ENCODE measurements around the gene LRRFIP1.

The LRRFIP1 gene

DNA sequence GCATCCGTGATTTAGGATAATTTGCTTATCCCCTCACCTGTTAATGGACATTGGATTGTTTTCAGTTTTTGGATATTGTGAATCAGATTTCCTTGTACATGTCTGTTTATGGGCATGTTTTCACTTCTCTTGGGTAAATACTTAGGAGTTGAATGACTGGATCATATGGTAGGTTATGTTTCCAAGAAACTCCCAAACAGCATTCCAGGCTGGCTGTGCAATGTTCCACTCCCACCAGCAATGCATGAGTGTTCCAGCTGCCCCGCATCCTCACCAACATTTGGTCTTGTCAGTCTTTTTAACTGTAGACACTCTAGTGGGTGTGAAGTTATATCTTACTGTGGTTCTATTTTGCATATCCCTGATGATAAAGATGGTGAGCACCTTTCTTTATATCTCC lies 8.9 kb upstream of the LRRFIP1 start:
- no peak for DNase-seq (ENCODE audit: low spot score)

- DNase-seq (ENCODE audit: low spot score): no peak
Measured at GRCh38 chr2:237623428-237624403, 3.7 kb upstream of the LRRFIP1 start.

GRCh38 chr2:237624565-237624964 lies 2.8 kb upstream of the LRRFIP1 start:
- no peak for DNase-seq (ENCODE audit: low spot score)

GRCh38 chr2:237625216-237625705 lies 2.1 kb upstream of the LRRFIP1 start:
- no peak for DNase-seq (ENCODE audit: low spot score)

GRCh38 chr2:237625777-237626176 lies 1.6 kb upstream of the LRRFIP1 start:
- DNase-seq (ENCODE audit: low spot score): no peak

DNA sequence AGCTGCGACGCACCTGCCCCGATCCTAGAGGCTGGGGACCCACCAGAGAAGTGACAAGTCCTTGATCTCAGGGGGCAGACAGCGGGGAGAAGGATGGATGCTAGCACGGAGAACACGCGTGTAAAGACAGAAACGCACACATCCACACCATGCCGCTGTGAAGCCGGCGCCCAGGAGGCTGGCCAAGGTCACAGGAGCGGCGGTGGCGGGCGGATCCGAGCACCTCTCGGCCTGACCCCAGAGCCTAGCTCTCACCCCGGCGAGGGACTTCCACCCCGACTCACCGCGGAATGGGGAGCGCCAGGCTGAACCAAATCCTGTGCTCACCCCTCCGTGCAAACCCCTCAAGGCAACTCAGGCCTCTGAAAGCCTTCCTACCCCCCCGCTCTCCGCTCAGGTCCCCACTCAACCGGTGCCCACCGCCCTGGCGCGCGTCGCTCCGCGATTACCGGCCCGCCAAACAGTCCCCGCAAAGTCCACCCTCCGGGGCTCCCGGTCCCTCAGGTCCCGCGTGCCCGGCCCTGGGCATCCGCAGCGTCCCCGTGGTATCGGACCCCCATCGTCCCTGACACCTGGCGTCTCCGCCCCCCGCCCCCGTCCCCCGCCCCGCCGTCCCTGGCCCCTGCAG lies 460 bp upstream of the LRRFIP1 start:
- DNase-seq (ENCODE audit: low spot score): no peak

GRCh38 chr2:237628247-237629187 lies 1.1 kb downstream of the LRRFIP1 start:
- no peak for DNase-seq (ENCODE audit: low spot score)

DNA sequence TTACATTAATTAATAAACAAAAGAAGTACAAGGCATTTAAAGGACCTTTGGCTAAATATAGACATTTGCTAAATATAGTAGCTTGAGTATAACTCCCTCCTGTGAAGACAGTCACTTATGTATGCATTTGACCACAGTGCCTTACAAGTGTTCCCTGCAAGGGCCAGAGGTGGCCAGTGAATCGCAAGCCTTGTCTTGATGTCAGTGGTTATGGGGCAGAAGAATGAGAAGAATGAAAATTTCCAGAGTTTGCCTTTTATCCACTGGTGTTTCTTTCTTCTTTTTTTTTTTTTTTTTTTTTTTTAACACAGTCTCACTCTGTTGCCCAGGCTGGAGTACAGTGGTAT lies 1.8 kb downstream of the LRRFIP1 start:
- no peak for DNase-seq (ENCODE audit: low spot score)

- DNase-seq (ENCODE audit: low spot score): no peak
Measured at GRCh38 chr2:237629739-237630138, 2.4 kb downstream of the LRRFIP1 start.

GRCh38 chr2:237630216-237631000 lies 3.0 kb downstream of the LRRFIP1 start:
- no peak for DNase-seq (ENCODE audit: low spot score)

DNA sequence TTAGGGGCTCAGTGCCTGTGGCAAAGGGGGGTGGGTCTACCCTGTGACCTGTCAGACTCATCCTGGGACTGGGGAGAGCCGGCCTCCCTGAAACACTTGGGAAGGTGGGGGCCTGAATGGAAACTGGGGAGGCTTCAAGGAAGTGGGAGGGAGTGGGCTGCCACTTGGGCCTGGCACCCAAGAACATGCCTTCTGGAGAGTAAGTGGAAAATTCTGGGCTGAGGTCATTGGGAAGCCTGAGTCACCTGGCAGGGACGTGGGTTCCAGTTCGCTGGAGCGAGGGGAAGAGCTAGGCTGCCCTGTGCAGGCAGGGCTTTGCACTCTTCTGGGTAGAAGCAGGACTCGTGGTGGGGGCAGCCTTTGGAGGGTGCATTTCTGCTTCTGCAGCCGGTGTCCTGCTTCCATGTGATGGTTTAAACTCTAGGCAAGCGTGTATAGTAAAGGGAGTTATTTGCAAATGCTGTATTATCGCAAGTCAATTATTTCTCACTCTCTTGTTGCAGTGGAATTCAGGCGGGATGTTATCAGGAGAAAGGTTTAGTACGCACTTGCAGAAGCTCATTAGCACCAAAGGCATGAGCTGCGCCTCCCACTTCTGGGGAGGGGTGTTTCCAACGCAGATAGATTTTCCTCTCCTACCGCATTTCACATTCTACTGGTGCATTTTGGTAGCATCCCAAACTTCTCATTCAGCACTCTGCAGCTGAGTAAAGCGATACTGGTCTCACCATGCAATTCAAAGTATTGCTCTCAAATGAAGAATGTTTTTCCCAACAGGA lies 3.8 kb downstream of the LRRFIP1 start:
- no peak for DNase-seq (ENCODE audit: low spot score)

DNA sequence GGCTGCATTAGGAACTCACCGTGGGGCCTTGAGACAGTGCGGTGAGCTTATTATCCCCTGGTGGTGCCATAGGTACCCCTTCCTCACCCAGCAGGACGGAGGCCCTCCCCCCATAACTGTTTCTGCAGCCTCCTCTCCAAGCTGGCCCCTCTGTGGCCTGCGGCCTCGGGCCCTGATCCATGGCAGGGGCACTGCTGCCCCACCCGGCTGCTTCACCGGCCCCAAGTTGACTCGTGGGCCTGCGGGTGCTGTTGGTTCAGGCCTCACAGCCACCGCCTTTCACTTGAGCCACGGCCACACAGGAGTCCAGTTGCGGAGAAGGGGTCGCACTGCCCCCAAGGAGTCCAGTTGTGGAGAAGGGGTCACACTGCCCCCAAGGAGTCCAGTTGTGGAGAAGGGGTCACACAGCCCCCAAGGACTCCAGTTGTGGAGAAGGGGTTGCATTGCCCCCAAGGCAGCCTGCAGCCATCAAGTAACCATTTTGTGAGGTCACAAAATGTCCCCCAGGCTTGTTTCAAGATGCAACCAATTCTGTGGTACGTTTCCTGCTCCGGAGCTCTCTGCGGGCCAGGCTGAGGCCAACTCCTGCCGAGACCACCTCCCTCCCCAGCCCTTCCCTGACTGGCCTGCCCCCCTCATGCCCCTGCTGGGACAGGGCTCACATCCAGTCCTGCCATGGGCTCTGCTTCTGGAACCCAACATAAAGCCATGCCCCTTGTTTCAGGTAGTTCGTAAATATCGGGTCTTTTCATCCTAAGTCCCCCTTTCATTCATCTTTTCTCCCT lies 4.6 kb downstream of the LRRFIP1 start:
- no peak for DNase-seq (ENCODE audit: low spot score)

DNA sequence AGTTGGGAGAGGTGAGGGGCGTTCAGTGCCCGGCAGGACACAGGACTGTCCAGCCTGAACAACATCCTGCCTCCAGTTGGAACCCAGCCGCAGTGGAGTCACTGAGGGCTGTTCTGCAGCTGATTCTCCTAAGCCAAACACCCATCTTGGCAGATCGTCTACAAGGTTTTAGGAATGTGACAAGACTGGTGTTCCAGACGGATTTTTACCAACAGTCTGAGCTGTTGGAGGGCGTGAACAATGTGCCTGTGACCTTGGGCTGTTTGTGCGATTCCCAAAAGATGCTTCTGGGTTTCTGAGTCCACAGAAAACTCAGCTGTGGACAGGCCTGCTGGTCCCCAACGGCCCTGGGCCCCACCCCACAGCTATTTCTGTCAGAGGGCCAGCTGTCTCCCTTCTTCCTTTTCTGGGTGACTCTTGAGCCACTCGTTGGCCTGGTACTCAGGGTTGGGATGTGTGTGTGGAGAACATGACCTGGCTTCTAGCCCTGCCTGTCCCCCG lies 5.7 kb downstream of the LRRFIP1 start:
- no peak for DNase-seq (ENCODE audit: low spot score)

DNA sequence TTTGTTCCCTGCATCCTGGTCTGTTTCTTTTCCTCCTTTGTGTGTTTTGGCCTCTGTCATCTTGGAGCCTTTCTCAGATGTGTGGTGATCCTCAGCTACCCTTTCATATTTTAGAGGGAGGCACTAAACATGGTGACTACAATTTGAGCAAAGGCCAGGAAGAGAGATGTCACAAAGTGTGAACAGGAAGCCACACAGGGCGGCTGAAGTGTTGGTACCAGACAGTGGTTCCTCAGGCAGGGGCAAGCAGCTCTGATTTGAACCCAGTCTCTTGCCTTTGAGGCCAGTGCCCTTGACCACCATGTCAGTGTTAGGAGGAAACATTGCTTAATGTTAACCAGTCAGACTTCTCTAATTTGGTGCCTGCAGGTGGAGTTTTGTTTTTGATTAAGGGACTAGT lies 9.2 kb downstream of the LRRFIP1 start:
- DNase-seq (ENCODE audit: low spot score): no peak

GRCh38 chr2:237637429-237638135 lies 10.2 kb downstream of the LRRFIP1 start:
- no peak for DNase-seq (ENCODE audit: low spot score)

DNA sequence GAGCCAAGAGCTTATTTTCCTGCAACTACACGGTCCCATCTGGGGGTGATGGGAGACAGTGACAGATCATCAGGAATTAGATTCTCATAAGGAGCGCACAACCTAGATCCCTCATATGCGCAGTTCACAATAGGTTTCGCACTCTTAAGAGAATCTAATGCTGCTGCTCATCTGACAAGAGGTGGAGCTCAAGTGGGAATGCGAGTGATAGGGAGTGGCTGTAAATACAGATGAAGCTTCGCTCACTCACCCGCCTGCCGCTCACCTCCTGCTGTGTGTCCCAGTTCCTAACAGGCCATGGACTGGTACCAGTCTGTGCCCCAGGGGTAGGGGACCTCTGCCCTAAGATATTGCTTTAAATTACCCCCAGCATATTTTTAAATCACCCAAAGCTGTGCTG lies 10.8 kb downstream of the LRRFIP1 start:
- no peak for DNase-seq (ENCODE audit: low spot score)

DNA sequence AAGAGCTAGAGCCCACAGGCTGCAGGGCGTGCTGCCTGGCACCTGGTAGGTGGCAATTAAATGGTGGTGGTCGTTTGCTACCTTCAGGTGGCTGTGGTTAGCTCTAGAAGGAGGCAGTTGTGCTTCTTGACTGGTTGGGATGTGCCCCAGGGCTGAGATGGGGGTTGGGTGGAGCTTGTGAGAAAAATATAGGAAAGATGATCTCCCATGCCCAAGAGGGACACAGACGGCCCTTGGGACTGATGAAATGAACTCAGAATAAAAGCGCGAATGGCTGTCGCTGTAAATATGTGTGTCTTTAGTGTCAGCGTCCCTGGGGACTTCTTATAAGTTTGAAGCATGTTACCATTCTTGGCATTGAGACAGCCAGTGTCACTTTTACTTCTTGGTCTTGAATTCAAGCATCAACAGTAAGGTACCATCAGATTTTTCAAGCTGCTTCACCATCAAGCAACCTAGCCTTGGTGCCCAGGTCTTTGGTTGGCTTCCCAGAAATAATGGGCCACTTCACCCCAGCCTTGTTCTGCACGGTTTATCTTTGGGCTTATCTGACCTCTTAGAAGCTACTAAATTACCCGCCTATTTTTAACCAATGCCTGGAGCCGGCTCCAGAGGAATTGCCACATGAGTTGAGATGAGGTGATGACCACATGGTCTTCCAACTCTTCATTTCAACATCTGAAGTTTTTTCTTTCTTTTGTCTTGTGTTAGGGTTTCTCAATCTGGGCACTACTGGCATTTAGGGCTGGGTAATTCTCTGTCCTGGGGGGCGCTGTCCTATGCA lies 11.9 kb downstream of the LRRFIP1 start:
- DNase-seq (ENCODE audit: low spot score): no peak

GRCh38 chr2:237639836-237640220 lies 12.4 kb downstream of the LRRFIP1 start:
- no peak for DNase-seq (ENCODE audit: low spot score)

Data from COLO829 (cell line).